ENCODE results near the gene BASP1.
"Not testable (repeated sequence)": the region's sequence is repeated elsewhere in the genome, so short reads cannot be mapped to it uniquely, and the experiment has no call there.

DNA sequence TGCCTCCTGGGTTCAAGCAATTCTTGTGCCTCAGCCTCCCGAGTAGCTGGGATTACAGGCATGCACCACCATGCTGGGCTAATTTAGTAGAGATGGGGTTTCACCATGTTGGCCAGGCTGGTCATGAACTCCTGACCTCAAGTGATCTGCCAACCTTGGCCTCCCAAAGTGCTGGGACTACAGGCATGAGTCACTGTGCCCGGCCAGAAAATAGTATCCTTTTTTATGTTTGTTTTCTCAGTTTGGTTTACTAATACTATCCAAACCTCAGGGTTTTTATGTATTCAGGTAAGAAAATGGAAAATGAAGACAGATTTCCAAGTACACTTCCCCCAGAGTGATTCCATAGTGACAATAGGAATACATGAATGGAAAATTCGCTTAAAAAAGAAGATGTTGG, 101.7 kb downstream of the BASP1 start:
- TF ChIP-seq, protein P1, sequence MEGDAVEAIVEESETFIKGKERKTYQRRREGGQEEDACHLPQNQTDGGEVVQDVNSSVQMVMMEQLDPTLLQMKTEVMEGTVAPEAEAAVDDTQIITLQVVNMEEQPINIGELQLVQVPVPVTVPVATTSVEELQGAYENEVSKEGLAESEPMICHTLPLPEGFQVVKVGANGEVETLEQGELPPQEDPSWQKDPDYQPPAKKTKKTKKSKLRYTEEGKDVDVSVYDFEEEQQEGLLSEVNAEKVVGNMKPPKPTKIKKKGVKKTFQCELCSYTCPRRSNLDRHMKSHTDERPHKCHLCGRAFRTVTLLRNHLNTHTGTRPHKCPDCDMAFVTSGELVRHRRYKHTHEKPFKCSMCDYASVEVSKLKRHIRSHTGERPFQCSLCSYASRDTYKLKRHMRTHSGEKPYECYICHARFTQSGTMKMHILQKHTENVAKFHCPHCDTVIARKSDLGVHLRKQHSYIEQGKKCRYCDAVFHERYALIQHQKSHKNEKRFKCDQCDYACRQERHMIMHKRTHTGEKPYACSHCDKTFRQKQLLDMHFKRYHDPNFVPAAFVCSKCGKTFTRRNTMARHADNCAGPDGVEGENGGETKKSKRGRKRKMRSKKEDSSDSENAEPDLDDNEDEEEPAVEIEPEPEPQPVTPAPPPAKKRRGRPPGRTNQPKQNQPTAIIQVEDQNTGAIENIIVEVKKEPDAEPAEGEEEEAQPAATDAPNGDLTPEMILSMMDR (IDR thresholded peaks at IDR 0.05; ENCODE audit: poor library complexity) = not testable (repeated sequence)
- TF ChIP-seq EZH2phosphoT487 (IDR thresholded peaks at IDR 0.05; ENCODE audit: low read depth, severe bottlenecking, unreplicated experiment); EZH2 (IDR thresholded peaks at IDR 0.05; ENCODE audit: borderline replicate concordance): not testable (repeated sequence)

All from hepatocyte (in vitro differentiated cells).